ENCODE measurements around the gene SIVA1. TPM values are rescaled to one million over a fixed set of nuclear protein-coding genes. Genes with fewer than 3 reads are reported as not detected.
"Not testable (repeated sequence)": the region's sequence is repeated elsewhere in the genome, so short reads cannot be mapped to it uniquely, and the experiment has no call there.

The SIVA1 gene
- total RNA-seq, 1 donor from 2014 or later = 214 TPM

GRCh38 chr14:104721505-104722431 lies 31.2 kb upstream of the SIVA1 start:
- DNase-seq = no peak

GRCh38 chr14:104722938-104723650 lies 29.9 kb upstream of the SIVA1 start:
- no peak for DNase-seq

GRCh38 chr14:104723651-104724406 lies 29.1 kb upstream of the SIVA1 start, which contains the start of gene ADSS1:
Gene ADSS1 (plus strand): TSS chr14:104724229. CDS start chr14:104724271, 42 bp downstream.
- peak; percentile 61 for DNase-seq

- DNase-seq = peak; percentile 28
Observed at GRCh38 chr14:104724407-104724980, 28.5 kb upstream of the SIVA1 start.

GRCh38 chr14:104724981-104725771 lies 27.8 kb upstream of the SIVA1 start:
- DNase-seq = peak; percentile 44

- DNase-seq = no peak
Observed at GRCh38 chr14:104725772-104726548, 27.0 kb upstream of the SIVA1 start.

GRCh38 chr14:104726600-104727451 lies 26.1 kb upstream of the SIVA1 start:
- DNase-seq = peak; percentile 26

- DNase-seq = no peak
Observed at GRCh38 chr14:104728631-104729030, 24.3 kb upstream of the SIVA1 start.

GRCh38 chr14:104729176-104729834 lies 23.6 kb upstream of the SIVA1 start:
- not testable (repeated sequence) for DNase-seq

- no peak for DNase-seq
Observed at GRCh38 chr14:104729835-104730181, 23.1 kb upstream of the SIVA1 start.

GRCh38 chr14:104730487-104730886 lies 22.5 kb upstream of the SIVA1 start:
- DNase-seq = no peak

GRCh38 chr14:104731320-104732294 lies 21.3 kb upstream of the SIVA1 start:
- peak; percentile 39 for DNase-seq

GRCh38 chr14:104732355-104732804 lies 20.6 kb upstream of the SIVA1 start:
- DNase-seq = peak; percentile 34

- DNase-seq = no peak
Observed at GRCh38 chr14:104732931-104733681, 19.8 kb upstream of the SIVA1 start.

- no peak for DNase-seq
Observed at GRCh38 chr14:104734051-104734587, 18.8 kb upstream of the SIVA1 start.

- DNase-seq = no peak
Observed at GRCh38 chr14:104734601-104734990, 18.4 kb upstream of the SIVA1 start.
